PC-9 (cell line): ENCODE results near the gene PARP3.

Source experiments
- EZH2 ChIP-seq: fragments of 200-600 bp; sonication (generic); IDR thresholded peaks from 2 replicates; pipeline ENCODE4 v1.8.0; 2017; ENCODE audit warnings: antibody characterized with exemption, low read depth
- TF ChIP-seq, protein P1 (sequence below): fragments of 200-600 bp; sonication (generic); conservative IDR thresholded peaks from 2 replicates; pipeline ENCODE4 v1.6.1; 2017; ENCODE audit warnings: mixed run types, antibody characterized with exemption, mild to moderate bottlenecking, moderate library complexity

- TF ChIP-seq, protein P1, sequence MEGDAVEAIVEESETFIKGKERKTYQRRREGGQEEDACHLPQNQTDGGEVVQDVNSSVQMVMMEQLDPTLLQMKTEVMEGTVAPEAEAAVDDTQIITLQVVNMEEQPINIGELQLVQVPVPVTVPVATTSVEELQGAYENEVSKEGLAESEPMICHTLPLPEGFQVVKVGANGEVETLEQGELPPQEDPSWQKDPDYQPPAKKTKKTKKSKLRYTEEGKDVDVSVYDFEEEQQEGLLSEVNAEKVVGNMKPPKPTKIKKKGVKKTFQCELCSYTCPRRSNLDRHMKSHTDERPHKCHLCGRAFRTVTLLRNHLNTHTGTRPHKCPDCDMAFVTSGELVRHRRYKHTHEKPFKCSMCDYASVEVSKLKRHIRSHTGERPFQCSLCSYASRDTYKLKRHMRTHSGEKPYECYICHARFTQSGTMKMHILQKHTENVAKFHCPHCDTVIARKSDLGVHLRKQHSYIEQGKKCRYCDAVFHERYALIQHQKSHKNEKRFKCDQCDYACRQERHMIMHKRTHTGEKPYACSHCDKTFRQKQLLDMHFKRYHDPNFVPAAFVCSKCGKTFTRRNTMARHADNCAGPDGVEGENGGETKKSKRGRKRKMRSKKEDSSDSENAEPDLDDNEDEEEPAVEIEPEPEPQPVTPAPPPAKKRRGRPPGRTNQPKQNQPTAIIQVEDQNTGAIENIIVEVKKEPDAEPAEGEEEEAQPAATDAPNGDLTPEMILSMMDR, result no peak
- TF ChIP-seq EZH2, result no peak
Measured at GRCh38 chr3:51980253-51980652, 38.1 kb downstream of the PARP3 start.
